Islet of Langerhans (tissue), 1 donor: ENCODE results near the gene ANO10.
A peak's percentile ranks its signal among the peaks of the same experiment; 100 is the strongest.
"Not testable (repeated sequence)": the region's sequence is repeated elsewhere in the genome, so short reads cannot be mapped to it uniquely, and the experiment has no call there.

ENCODE experiments used
- FAIRE-seq: peaks from one replicate; lab custom pipeline; 2011; peaks lifted over from hg19 to GRCh38; lab: Jason Lieb, UNC

The ANO10 gene

DNA sequence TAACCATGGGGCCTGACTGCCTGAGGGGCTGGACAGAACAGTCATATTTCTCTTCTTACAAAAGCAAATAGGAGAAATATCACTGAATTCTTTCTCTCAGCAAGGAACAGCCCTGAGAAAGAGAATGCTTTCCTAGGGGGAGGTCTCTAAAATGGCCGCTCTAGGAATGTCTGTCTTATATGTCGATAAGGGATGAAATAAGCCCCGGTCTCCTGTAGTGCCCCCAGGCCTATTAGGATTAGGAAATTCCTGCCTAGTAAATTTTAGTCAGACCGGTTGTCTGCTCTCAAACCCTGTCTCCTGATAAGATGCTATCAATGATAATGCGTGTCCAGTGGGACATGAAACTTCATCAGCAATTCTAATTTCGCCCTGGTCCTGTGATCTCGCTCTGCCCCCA lies 103.3 kb downstream of the ANO10 start:
- not testable (repeated sequence) for FAIRE-seq

DNA sequence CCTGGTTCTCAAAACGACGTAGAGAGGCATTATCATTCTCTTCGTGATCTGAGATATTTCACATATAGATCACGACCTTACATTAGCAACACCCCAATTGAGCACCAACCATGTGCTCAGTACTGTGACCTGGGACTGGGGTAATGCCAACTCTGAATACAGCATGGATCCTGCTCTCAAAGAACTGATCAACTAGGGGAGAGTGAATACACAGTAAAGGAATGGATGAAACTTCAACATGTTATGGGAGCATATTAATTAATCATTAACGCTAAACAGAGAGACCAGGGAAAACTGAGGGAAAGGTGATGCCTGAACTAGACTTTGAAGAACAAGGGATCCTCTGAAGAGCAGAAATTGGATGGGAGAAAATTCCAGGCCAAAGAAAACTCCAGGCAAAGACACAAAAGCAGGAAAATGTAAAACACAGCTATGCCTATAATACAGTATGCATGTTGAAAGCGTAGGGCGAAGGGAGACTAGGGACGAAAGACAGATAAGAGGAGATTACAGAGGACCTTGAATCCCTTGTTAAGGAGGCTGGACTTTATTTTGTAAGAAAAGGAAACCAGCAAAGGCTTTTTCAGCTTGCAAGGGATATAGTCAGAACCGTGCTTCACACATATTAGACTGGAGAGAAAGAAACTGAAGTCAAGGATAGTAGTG lies 105.7 kb downstream of the ANO10 start:
- no peak for FAIRE-seq

DNA sequence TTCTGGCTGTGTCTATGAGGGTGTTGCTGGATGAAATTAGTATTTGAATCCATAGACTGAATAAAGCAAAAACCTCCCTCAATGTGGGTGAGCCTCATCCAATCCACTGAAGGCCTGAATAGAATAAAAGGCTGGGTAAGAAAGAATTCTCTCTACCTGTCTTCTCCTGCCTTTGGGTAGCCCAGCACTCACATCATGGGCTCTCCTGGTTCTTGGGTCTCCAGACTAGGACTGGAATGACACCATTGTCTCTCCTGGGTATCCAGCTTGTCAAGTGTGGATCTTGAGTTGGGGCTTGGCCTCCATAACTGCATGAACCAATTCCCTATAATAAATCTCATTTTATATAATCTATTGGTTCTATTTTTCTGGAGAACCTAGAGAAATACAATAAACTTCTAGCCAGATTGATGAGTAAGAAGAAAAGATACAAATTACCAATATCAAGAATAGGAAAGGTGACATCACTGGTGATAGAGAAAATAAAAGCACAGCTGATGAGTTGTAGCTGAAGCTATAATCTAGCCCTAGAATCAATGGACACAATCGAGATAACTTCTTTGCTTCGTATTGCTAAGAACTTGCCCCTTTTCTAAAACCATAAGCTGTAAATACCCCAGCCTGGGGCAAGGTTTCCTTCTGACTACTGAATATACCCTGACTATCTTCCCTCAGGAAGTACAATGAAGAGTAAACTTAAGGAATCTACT lies 106.4 kb downstream of the ANO10 start:
- no peak for FAIRE-seq

- no peak for FAIRE-seq
These were observed 108.9 kb downstream of the ANO10 start for GRCh38 chr3:43512754-43513404.

DNA sequence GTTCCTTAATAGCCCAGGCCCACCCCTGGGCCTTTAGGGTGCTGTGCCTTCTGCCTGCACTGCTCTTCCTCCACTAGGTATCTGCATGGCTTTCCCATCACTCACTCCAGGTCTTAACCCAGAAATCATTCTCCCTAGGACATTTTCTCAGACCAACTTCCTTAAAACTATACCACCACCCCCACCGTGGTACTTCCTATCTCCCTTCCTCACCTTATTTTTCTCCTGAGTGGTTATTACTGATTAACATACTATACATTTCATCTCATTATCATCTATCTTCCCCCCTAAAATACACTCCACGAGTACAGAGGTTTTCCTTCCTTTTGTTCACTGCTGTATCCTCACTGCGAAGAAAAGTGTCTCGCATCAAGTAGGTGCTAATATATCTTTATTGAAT lies 115.2 kb downstream of the ANO10 start:
- FAIRE-seq: no peak

GRCh38 chr3:43505351-43505750 lies 116.5 kb downstream of the ANO10 start:
- no peak for FAIRE-seq

DNA sequence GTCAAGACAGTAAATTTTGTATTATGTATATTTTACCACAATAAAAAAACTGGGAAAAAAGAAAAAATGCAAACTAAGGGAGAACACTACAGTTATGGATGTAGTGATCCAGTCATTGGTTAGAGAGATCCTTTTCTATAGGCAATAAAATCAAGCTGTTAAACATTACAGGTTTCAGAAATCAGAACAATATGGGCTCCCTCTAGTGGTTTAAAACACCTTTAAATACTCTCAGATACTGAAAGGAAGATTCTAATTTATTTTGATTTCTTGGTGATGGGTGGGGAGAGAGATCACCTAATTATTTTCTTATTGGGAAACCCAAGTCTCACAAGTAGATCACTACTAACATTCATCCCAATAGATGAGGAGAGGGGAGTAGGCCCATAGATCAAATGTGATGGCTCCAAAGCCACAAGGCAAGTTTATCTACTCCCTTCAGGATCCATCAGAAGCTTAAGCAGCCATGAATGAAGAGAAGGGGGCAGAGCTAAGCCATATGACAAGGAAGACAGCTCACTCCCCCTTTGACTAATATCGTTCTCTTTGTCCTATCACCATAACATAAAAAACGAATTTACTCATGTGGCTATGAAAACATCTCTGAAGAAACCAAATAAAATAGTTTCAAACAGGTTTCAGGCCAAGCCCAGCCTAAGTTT lies 118.6 kb downstream of the ANO10 start:
- peak; percentile 86 for FAIRE-seq

GRCh38 chr3:43499256-43499655 lies 122.6 kb downstream of the ANO10 start:
- no peak for FAIRE-seq

DNA sequence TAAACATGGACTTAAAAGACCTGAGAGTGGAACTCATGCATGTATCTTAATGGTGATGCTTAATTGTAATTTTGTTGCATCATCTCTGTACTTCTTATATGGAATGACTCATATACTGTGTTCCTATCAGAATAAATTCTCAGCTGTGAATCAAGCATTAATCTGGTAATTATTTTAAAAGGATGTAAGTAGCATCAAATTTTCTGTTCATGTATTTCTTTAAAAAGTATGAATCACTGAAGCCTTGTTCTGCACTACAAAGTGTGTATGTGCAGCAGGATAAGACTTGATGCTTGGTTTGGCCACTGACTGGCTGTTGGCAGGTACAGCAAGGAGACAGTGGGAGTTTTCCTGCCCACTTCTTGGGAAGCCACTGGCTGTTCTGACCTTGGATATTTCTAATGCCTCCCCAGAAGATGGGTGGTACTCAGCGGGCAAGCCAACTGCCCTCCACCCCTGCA lies 123.9 kb downstream of the ANO10 start:
- no peak for FAIRE-seq

DNA sequence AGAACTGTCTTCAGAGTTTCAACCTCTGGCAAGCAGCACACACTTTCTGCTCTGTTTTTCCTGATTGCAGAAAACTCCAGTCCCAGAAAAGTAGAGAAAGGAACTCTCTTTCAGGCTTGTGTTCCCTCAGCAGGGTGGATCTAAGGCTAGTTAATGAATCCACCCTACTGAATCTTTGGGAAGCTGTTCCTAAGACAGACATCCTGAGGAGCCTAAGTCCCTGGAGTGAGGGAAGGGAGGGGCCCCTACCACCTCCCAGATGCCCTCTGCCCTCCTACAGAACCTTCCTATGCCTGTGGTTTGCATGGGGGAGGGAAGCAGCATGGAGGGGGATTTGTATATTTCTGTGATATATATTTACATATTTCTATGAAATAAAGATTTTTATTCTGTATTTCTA lies 124.4 kb downstream of the ANO10 start:
- FAIRE-seq: no peak

- no peak for FAIRE-seq
These were observed 125.0 kb downstream of the ANO10 start for GRCh38 chr3:43496740-43497375.

DNA sequence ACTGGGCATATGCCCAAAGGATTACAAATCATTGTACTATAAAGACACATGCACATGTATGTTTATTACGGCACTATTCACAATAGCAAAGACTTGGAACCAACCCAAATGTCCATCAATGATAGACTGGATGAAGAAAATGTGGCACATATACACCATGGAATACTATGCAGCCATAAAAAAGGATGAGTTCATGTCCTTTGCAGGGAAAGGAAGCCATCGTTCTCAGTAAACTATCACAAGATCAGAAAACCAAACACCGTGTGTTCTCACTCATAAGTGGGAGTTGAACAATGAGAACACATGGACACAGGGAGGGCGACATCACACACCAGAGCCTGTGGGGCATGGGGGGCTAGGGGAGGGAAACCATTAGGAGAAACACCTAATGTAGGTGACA lies 128.9 kb downstream of the ANO10 start:
- FAIRE-seq: not testable (repeated sequence)

DNA sequence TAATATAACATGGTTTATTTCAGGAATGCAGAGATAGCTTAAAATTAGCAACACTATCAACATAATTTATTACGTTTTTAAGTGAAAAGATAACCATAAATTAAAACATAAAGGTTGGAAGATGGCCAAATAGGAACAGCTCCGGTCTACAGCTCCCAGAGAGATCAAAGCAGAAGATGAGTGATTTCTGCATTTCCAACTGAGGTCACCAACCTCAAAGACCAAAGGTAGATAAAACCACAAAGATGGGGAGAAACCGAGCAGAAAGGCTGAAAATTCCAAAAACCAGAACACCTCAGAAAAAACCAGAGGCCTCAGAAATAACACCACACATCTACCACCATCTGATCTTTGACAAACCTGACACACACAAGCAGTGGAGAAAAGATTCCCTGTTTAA lies 130.0 kb downstream of the ANO10 start:
- FAIRE-seq: not testable (repeated sequence)

DNA sequence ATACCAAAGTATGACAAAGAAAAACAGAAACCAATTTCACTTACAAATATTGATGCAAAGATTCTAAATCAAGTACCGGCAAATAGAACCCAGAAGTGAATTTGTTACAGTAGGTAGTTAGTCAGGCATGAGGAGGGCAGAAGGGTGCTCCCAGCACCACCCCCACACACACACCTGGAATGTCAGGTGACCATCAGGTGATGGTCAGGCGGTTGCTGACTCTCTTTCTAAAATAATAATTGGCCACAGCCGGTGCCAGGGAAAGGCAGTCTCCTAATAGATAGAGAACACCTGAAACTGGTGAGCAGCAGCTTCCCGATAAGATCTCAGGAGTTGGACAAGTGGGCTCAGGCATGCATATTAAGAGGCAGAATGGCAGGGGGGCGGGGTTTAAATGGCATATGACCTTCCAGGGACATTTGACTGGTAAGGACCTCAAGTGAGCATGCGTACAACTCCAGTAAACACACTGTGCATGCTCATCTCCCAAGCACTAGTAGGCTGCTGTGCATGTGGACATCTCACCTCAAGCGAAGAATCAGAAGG lies 131.1 kb downstream of the ANO10 start:
- no peak for FAIRE-seq

GRCh38 chr3:43489930-43490329 lies 131.9 kb downstream of the ANO10 start:
- no peak for FAIRE-seq

- no peak for FAIRE-seq
These were observed 135.9 kb downstream of the ANO10 start for GRCh38 chr3:43485931-43486330.

GRCh38 chr3:43484926-43485488 lies 136.8 kb downstream of the ANO10 start:
- FAIRE-seq: no peak

- FAIRE-seq: no peak
These were observed 140.4 kb downstream of the ANO10 start for GRCh38 chr3:43481375-43481774.

GRCh38 chr3:43478839-43479238 lies 143.0 kb downstream of the ANO10 start:
- not testable (repeated sequence) for FAIRE-seq

DNA sequence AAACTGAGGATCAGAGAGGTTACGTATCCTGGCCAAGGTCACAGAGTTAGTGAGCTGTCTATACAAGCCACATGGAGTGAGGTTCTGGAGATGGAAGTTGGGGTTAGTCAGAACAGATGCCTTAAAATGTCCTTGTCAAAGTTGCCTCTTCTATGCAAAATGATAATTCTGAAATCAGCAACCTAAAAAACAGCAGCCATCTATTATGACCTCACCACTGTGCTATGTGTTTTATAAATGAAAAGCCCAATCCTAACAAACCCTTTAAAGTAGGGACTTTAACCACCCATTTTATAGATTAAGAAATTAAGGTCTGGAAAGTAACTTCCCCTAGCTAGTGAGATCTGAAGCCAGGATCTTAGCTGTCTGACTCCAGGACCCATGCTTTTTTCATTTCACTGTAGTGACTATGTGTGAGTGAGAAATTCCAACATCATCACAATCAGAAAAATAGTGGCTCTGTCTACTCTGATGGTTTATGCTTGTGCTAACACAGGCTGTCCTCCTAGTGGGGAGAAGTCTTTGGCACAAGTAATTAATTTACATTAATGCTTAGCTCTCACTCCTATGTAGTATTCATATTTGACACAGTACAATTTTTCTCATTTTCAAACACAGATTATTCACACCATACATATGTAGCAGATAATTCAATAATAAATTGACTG lies 143.6 kb downstream of the ANO10 start:
- no peak for FAIRE-seq

DNA sequence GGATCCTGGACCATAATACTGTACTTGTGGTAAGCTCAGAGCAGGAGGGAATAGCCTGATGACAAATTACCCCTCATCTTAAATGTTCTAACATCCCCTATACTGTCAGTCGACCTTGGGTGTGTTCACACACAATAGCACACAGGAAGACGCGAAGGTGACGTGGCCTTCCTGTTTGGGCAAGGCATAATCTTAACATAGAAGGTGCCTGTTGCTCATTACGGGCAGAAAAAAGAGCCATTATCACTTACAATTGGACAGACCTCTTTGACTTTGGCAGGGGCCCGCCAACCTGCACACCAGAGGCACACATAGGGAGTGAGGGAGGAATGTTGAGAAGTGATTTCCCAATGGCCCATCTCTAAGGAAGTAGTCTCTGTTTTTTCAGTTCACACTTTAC lies 144.2 kb downstream of the ANO10 start:
- FAIRE-seq: no peak
